Epithelial cell of esophagus (primary cell): ENCODE data around the gene LEFTY2.
"Not testable (repeated sequence)": the region's sequence is repeated elsewhere in the genome, so short reads cannot be mapped to it uniquely, and the experiment has no call there.

Source experiments
- DNase-seq: peaks from one replicate; pipeline ENCODE4 v3.0.0; 2010; ENCODE audit warnings: low read depth
- H3K4me3 ChIP-seq: 2 replicates; pipeline ENCODE4 v1.5.1; 2011; ENCODE audit warnings: mild to moderate bottlenecking, low read length, control low read depth
- TF ChIP-seq, protein P1 (sequence below): IDR thresholded peaks from 2 replicates; pipeline ENCODE4 v1.5.1; 2011; ENCODE audit warnings: low read depth, mild to moderate bottlenecking, low read length, control low read depth, inconsistent platforms; ENCODE audit not compliant: insufficient read depth; ENCODE audit errors: missing control alignments

Gene LEFTY2

DNA sequence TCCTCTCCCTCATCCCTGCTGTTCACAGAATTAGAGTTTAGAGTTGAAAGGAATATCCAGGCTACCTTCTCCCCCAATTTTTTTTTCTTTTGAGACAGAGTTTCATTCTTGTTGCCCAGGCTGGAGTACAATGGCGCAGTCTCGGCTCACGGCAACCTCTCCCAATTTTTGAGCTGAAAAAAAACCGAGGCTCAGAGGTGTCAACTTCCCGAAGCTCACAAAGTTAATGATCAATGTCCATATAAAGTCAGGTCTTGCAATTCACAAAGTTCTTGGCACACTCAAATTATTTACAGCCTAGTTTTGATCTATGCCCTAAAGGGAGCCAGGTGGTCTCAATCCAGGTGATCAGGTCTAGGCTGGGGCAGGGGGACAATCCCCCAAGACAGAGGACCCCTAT is 51.3 kb downstream of the LEFTY2 start:
- TF ChIP-seq, protein P1, sequence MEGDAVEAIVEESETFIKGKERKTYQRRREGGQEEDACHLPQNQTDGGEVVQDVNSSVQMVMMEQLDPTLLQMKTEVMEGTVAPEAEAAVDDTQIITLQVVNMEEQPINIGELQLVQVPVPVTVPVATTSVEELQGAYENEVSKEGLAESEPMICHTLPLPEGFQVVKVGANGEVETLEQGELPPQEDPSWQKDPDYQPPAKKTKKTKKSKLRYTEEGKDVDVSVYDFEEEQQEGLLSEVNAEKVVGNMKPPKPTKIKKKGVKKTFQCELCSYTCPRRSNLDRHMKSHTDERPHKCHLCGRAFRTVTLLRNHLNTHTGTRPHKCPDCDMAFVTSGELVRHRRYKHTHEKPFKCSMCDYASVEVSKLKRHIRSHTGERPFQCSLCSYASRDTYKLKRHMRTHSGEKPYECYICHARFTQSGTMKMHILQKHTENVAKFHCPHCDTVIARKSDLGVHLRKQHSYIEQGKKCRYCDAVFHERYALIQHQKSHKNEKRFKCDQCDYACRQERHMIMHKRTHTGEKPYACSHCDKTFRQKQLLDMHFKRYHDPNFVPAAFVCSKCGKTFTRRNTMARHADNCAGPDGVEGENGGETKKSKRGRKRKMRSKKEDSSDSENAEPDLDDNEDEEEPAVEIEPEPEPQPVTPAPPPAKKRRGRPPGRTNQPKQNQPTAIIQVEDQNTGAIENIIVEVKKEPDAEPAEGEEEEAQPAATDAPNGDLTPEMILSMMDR = no peak
- DNase-seq = no peak
- H3K4me3 ChIP-seq = no peak overlapping the region

DNA sequence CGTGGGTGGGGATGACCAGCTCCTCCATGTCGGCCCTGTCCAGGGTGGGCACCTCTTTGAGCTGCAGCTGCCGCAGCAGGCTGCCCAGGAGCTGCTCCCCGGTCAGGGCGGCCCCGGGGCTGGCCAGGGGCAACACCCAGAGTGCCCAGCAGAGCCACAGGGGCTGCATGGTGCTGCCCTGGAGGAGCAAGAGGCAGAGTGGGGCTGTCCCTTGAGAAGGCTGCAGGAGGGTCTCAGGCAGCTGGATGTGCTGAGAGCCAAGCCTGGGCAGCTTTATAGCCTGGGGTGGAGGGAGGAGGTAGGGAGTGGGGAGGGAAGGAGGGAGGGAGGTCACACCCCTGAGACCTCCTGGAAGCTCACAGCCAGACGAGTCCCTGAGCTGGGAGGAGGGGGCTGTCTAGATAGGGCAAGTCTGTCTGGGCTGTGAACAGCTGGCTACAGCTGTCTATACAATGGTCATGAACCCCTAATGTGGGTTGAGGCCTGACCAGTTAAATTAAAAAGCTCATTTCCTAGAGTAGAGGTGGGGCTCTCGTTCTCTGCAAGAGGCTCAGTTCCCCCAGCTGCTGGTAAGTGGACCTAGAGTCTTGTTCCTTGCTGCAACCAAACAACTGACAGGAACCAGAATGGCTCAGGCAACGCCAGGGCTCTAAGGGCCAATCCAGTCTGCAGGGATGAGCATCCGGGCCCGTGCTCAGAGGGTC is 52.0 kb downstream of the LEFTY2 start, which contains the start of gene LEFTY1:
Gene LEFTY1 (minus strand): TSS at position 249 of the 704 bp plus-strand sequence. CDS start 80 bp downstream, at position 169.
- TF ChIP-seq, protein P1 = no peak
- DNase-seq = no peak
- H3K4me3 ChIP-seq = no peak within 1 kb of the TSS

DNA sequence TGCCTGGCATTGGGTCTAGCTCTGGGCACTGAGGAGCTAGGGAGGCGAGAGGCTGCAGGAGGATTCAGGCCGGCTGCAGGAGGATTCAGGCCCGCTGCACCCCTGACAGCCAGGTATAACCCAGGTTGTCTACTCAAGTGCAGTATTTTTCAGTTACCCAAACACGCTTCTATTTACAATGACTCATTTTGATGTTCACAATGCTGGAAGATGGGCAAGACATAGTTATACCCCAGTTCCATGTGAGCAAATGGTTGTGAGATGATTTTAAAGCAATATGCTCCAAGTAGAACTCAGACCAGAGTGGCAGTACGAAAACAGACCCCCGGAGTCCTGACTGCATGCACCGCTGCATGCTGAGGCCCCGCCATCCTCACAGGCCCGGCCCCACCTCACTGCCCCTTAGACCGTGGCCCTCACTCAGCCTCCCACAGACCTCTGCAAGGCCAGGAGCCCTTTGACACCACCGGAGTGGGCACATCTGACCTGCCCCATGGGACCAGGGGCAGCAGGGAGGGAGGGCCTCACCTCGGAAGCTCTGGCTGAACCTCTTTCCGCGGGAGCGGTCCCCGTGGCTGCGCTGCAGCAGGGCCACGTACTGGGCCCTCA is 52.6 kb downstream of the LEFTY2 start:
- TF ChIP-seq, protein P1 = no peak
- H3K4me3 ChIP-seq = no peak overlapping the region
- DNase-seq = no peak

DNA sequence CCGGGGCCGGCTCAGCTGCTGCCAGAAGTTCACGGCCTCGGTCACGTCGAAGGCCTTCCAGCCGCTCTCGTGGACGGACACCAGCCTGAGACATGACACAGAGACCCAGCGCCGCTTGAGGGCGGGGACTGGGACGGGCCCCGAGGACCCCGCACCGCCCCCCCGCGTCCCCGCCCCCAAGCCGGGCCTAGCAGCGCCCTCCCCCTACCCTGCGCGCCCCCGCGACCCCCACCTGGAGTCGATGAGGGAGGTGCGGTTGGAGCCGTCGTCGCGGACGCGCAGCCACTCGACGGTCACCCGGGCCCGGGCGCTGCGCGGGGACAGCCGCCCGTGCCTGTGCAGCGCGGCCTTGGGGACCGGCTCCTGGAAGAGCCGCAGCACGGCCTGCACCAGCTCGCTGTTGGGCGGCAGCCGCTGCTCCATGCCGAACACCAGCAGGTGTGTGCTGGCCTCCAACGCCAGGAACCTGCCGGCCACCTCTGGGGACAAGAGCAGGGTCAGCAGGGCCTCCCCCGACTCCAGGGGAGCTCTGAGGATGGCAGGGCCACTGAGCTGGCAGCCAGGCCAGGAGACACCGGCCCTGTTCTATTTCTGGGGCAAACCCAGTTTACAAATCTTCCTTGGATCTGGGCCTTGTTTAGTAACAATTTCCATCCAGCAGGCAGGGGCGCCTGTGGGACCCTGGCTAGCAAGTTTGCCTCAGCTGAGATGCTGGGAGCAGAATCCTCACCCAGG is 53.3 kb downstream of the LEFTY2 start:
- H3K4me3 ChIP-seq, DNase-seq: not testable (repeated sequence)

DNA sequence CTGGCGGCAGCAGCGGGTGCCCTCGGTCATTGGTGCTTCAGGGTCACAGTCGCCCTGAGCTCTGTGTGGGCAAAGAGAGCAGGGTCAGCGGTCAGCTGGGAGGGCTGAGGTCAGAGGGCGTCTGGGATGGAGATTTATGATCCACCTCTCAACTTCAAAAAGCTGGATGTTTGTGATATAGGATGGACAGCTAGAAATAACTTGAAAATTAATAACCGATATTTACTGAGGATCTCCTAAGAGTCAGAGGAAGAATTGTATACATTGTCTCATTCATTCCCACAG is 54.0 kb downstream of the LEFTY2 start:
- DNase-seq = no peak
- no peak overlapping the region for H3K4me3 ChIP-seq
- TF ChIP-seq, protein P1 = no peak
